Epithelial cell of proximal tubule (primary cell): ENCODE measurements around the gene HERC2. TPM values are rescaled to one million over a fixed set of nuclear protein-coding genes. Genes with fewer than 3 reads are reported as not detected.

Experiments
- DNase-seq: peaks from one replicate; pipeline ENCODE4 v3.0.0-alpha.2; 2011; ENCODE audit warnings: low read depth
- H3K4me3 ChIP-seq: 2 replicates; pipeline ENCODE4 v1.5.1; 2011; ENCODE audit warnings: low read depth, mild to moderate bottlenecking, low read length
- CTCF ChIP-seq: conservative IDR thresholded peaks from 2 replicates; pipeline ENCODE4 v1.5.1; 2012; ENCODE audit warnings: low read depth, mild to moderate bottlenecking, low read length
- total RNA-seq: library from RNA; depleted of rRNA; stranded (reverse); fragments of >200 nt; gene quantifications from 2 replicates; pipeline ENCODE4 v1.2.3, GENCODE V29; 2015

Gene HERC2
- total RNA-seq, 1 donor from 2014 or later, result 42.7 TPM

- no peak for DNase-seq
- no peak for TF ChIP-seq CTCF
- no peak overlapping the region for H3K4me3 ChIP-seq
Observed at GRCh38 chr15:28081594-28081993, 240.4 kb downstream of the HERC2 start.

GRCh38 chr15:28080386-28080785 is 241.6 kb downstream of the HERC2 start:
- no peak overlapping the region for H3K4me3 ChIP-seq
- no peak for DNase-seq
- no peak for TF ChIP-seq CTCF

- TF ChIP-seq CTCF, result no peak
- no peak overlapping the region for H3K4me3 ChIP-seq
- no peak for DNase-seq
Observed at GRCh38 chr15:28079313-28079969, 242.5 kb downstream of the HERC2 start.

GRCh38 chr15:28078191-28078719 is 243.7 kb downstream of the HERC2 start:
- TF ChIP-seq CTCF, result no peak
- no peak overlapping the region for H3K4me3 ChIP-seq
- DNase-seq, result no peak

- no peak for DNase-seq
- no peak for TF ChIP-seq CTCF
- H3K4me3 ChIP-seq, result no peak overlapping the region
Observed at GRCh38 chr15:28075573-28075972, 246.4 kb downstream of the HERC2 start.

- no peak overlapping the region for H3K4me3 ChIP-seq
- no peak for DNase-seq
- TF ChIP-seq CTCF, result no peak
Observed at GRCh38 chr15:28068930-28069329, 253.0 kb downstream of the HERC2 start.

GRCh38 chr15:28066231-28066630 is 255.7 kb downstream of the HERC2 start:
- DNase-seq, result no peak
- H3K4me3 ChIP-seq, result no peak overlapping the region
- no peak for TF ChIP-seq CTCF
